H1 (cell line): Measurements from ENCODE around the gene DYNLT3. TPM values are rescaled to one million over a fixed set of nuclear protein-coding genes. Genes with fewer than 3 reads are reported as not detected.

Experiments used
- CTCF ChIA-PET: fragments of 300-600 bp; sonication (Branson Sonifier 250); formaldehyde crosslinking; loops from one replicate; lab custom pipeline; 2021; ENCODE audit not compliant: partially characterized antibody; lab: Charles Lee
- POLR2A ChIA-PET: fragments of 300-600 bp; sonication (Branson Sonifier 250); formaldehyde crosslinking; loops from one replicate; lab custom pipeline; 2021; ENCODE audit warnings: inconsistent platforms; ENCODE audit not compliant: partially characterized antibody; lab: Charles Lee
- DNase-seq, 2 experiments: peaks; one replicate each; pipeline versions ENCODE4 v3.0.0 to v3.0.0-alpha.2; 2010 to 2022; ENCODE audit warnings: low spot score in 2 of 2, low read depth in 1 of 2, mixed read lengths in 1 of 2
- FAIRE-seq: peaks from 2 replicates; lab custom pipeline; 2011; peaks lifted over from hg19 to GRCh38; lab: Jason Lieb, UNC
- H2AFZ ChIP-seq: 2 replicates; pipeline ENCODE4 v1.8.1; 2012; ENCODE audit warnings: low read length, inconsistent platforms
- H2AK5ac ChIP-seq: 2 replicates; pipeline ENCODE4 v1.6.1; 2013; ENCODE audit warnings: low read depth, low read length
- H2BK120ac ChIP-seq: replicated peaks from 2 replicates; pipeline ENCODE3; 2013; ENCODE audit warnings: low read depth, low read length, inconsistent platforms
- H2BK12ac ChIP-seq: 2 replicates; pipeline ENCODE4 v1.6.1; 2013; ENCODE audit warnings: low read depth, low read length
- H2BK15ac ChIP-seq: 2 replicates; pipeline ENCODE4 v1.6.1; 2013; ENCODE audit warnings: low read length
- H2BK20ac ChIP-seq: 2 replicates; pipeline ENCODE4 v1.6.1; 2013; ENCODE audit warnings: low read length
- H2BK5ac ChIP-seq: 2 replicates; pipeline ENCODE4 v1.6.1; 2013; ENCODE audit warnings: low read depth, low read length
- H3K14ac ChIP-seq: 2 replicates; pipeline ENCODE4 v1.6.1; 2013; ENCODE audit warnings: inconsistent platforms; ENCODE audit not compliant: insufficient read length
- H3K18ac ChIP-seq: 2 replicates; pipeline ENCODE4 v1.6.1; 2013; ENCODE audit warnings: low read length; ENCODE audit errors: extremely low read depth
- H3K23ac ChIP-seq: 2 replicates; pipeline ENCODE4 v1.6.1; 2013; ENCODE audit warnings: inconsistent platforms; ENCODE audit not compliant: insufficient read length
- H3K23me2 ChIP-seq: 2 replicates; pipeline ENCODE4 v1.6.1; 2013; ENCODE audit warnings: low read depth, low read length
- H3K27ac ChIP-seq: 2 replicates; pipeline ENCODE4 v1.6.1; 2011; ENCODE audit warnings: low read depth, low read length, inconsistent platforms
- H3K27me3 ChIP-seq, 4 experiments: replicated peaks in 1 of 4; 1 replicate in 1 of 4; 2 replicates in 3 of 4; pipeline versions ENCODE4 v1.6.1 to v1.8.1; 2011 to 2013; ENCODE audit warnings: low read length in 3 of 4, mild to moderate bottlenecking in 3 of 4, inconsistent platforms in 2 of 4, mixed read lengths in 2 of 4, moderate library complexity in 1 of 4; ENCODE audit not compliant: control insufficient read depth in 3 of 4, insufficient read depth in 3 of 4; ENCODE audit errors: extremely low read depth in 1 of 4
- H3K36me3 ChIP-seq, 4 experiments: 2 replicates each; pipeline versions ENCODE4 v1.6.1 to v1.8.1; 2011 to 2013; ENCODE audit warnings: mild to moderate bottlenecking in 4 of 4, low read length in 3 of 4, moderate library complexity in 2 of 4, control low read depth in 1 of 4, inconsistent platforms in 1 of 4; ENCODE audit not compliant: insufficient read depth in 4 of 4, control insufficient read depth in 2 of 4
- H3K4ac ChIP-seq: replicated peaks from 2 replicates; pipeline ENCODE3; 2013; ENCODE audit warnings: low read length, low read depth, mixed read lengths, inconsistent platforms; ENCODE audit not compliant: insufficient read length
- H3K4me1 ChIP-seq, 4 experiments: replicated peaks in 1 of 4; 1 replicate in 1 of 4; 2 replicates in 3 of 4; pipeline versions ENCODE4 v1.6.1 to v1.8.1; 2011 to 2013; ENCODE audit warnings: low read length in 3 of 4, inconsistent platforms in 2 of 4, mixed read lengths in 1 of 4; ENCODE audit not compliant: insufficient read depth in 4 of 4, control insufficient read depth in 3 of 4
- H3K4me2 ChIP-seq, 2 experiments: 2 replicates each; pipeline versions ENCODE4 v1.6.1 to v1.8.1; 2011 to 2013; ENCODE audit warnings: low read depth in 2 of 2, low read length in 2 of 2, control low read depth in 1 of 2, inconsistent platforms in 1 of 2, mild to moderate bottlenecking in 1 of 2; ENCODE audit not compliant: insufficient read depth in 1 of 2
- H3K4me3 ChIP-seq, 4 experiments: fragments of 200-600, 300-600 bp in 1 of 4; sonication (generic), shearing (Covaris generic), sonication (Bioruptor Twin) in 1 of 4; 2 replicates each; pipeline versions ENCODE4 v1.5.1 to v1.8.1; 2011 to 2016; ENCODE audit warnings: low read length in 4 of 4, low read depth in 3 of 4, control low read depth in 2 of 4, inconsistent platforms in 2 of 4, mild to moderate bottlenecking in 2 of 4, mixed read lengths in 1 of 4, moderate library complexity in 1 of 4; ENCODE audit not compliant: insufficient read depth in 2 of 4; ENCODE audit errors: extremely low read depth in 1 of 4
- H3K56ac ChIP-seq: replicated peaks from 2 replicates; pipeline ENCODE3; 2013; ENCODE audit warnings: low read depth, mild to moderate bottlenecking, mixed read lengths, low read length, inconsistent platforms; ENCODE audit not compliant: insufficient read length
- H3K79me1 ChIP-seq: 2 replicates; pipeline ENCODE4 v1.6.1; 2013; ENCODE audit warnings: low read depth, low read length, control low read depth
- H3K79me2 ChIP-seq, 2 experiments: 2 replicates each; pipeline versions ENCODE4 v1.6.1 to v1.8.1; 2012 to 2013; ENCODE audit warnings: low read length in 2 of 2, mild to moderate bottlenecking in 2 of 2, inconsistent platforms in 1 of 2; ENCODE audit not compliant: insufficient read depth in 2 of 2, control insufficient read depth in 1 of 2
- H3K9ac ChIP-seq, 4 experiments: replicated peaks in 1 of 4; 1 replicate in 1 of 4; 2 replicates in 3 of 4; pipeline versions ENCODE4 v1.6.1 to v1.8.1; 2011 to 2013; ENCODE audit warnings: low read depth in 3 of 4, low read length in 3 of 4, control low read depth in 2 of 4, mild to moderate bottlenecking in 2 of 4, moderate library complexity in 2 of 4, inconsistent platforms in 1 of 4; ENCODE audit errors: extremely low read depth in 1 of 4
- H3K9me3 ChIP-seq, 2 experiments: 2 replicates each; pipeline versions ENCODE4 v1.6.1 to v1.8.1; 2012 to 2013; ENCODE audit warnings: mild to moderate bottlenecking in 2 of 2, moderate library complexity in 2 of 2, control low read depth in 1 of 2, inconsistent platforms in 1 of 2, low read depth in 1 of 2, low read length in 1 of 2, mixed read lengths in 1 of 2; ENCODE audit not compliant: insufficient read depth in 2 of 2
- H4K20me1 ChIP-seq, 2 experiments: replicated peaks in 1 of 2; 2 replicates each; pipeline versions ENCODE3 to v1.8.1; 2011 to 2013; ENCODE audit warnings: inconsistent platforms in 2 of 2, low read length in 2 of 2, mild to moderate bottlenecking in 1 of 2; ENCODE audit not compliant: insufficient read depth in 2 of 2, control insufficient read depth in 1 of 2
- H4K5ac ChIP-seq: 2 replicates; pipeline ENCODE4 v1.6.1; 2013; ENCODE audit warnings: low read length, low read depth, mixed read lengths, inconsistent platforms; ENCODE audit not compliant: insufficient read length
- H4K8ac ChIP-seq: 2 replicates; pipeline ENCODE4 v1.8.0; 2013; ENCODE audit warnings: mild to moderate bottlenecking, moderate library complexity, low read length, inconsistent platforms; ENCODE audit not compliant: insufficient read depth; ENCODE audit errors: extremely low read depth
- H4K91ac ChIP-seq: replicated peaks from 2 replicates; pipeline ENCODE3; 2013; ENCODE audit warnings: low read length, mixed read lengths, inconsistent platforms; ENCODE audit not compliant: insufficient read length
- ATF2 ChIP-seq: IDR thresholded peaks from 2 replicates; pipeline ENCODE4 v1.6.1; 2012; ENCODE audit warnings: low read length, inconsistent platforms
- CBX5 ChIP-seq: fragments of 300-800, 300-1000 bp; sonication (generic); IDR thresholded peaks from 2 replicates; pipeline ENCODE4 v1.7.1; 2016; ENCODE audit warnings: antibody characterized with exemption, low read length, low read depth
- FOSL1 ChIP-seq: IDR thresholded peaks from 2 replicates; pipeline ENCODE4 v1.6.1; 2011; ENCODE audit warnings: mild to moderate bottlenecking, low read depth, low read length, moderate library complexity; ENCODE audit not compliant: insufficient read depth
- GTF2F1 ChIP-seq: IDR thresholded peaks from 2 replicates; pipeline ENCODE4 v1.6.1; 2012; ENCODE audit warnings: low read depth, low read length, improper control_type of control experiment, borderline replicate concordance
- PHF8 ChIP-seq: fragments of 200-600 bp; sonication (generic); conservative IDR thresholded peaks from 2 replicates; pipeline ENCODE4 v1.7.1; 2012; ENCODE audit warnings: low read depth, mild to moderate bottlenecking, inconsistent platforms, low read length, moderate library complexity
- RAD21 ChIP-seq, 2 experiments: IDR thresholded peaks in 1 of 2; conservative IDR thresholded peaks in 1 of 2; 2 replicates each; pipeline ENCODE4 v1.6.1; 2011; ENCODE audit warnings: low read depth in 2 of 2, low read length in 2 of 2, improper control_type of control experiment in 1 of 2, inconsistent platforms in 1 of 2, mild to moderate bottlenecking in 1 of 2, moderate library complexity in 1 of 2
- RBBP5 ChIP-seq: IDR thresholded peaks from 2 replicates; pipeline ENCODE4 v1.7.1; 2012; ENCODE audit warnings: low read depth, mild to moderate bottlenecking, inconsistent platforms, low read length, moderate library complexity, borderline replicate concordance
- RNF2 ChIP-seq: fragments of 200-900, 300-1000 bp; sonication (generic); IDR thresholded peaks from 2 replicates; pipeline ENCODE4 v1.7.1; 2016; ENCODE audit warnings: borderline replicate concordance, low read depth, mild to moderate bottlenecking, antibody characterized with exemption, low read length; ENCODE audit not compliant: poor library complexity, severe bottlenecking; ENCODE audit errors: missing control alignments
- RXRA ChIP-seq: IDR thresholded peaks from 2 replicates; pipeline ENCODE4 v1.6.1; 2011; ENCODE audit warnings: low read depth, mild to moderate bottlenecking, low read length, moderate library complexity; ENCODE audit not compliant: insufficient read depth
- TAF1 ChIP-seq: IDR thresholded peaks from 2 replicates; pipeline ENCODE4 v1.6.1; 2011; ENCODE audit warnings: mild to moderate bottlenecking, low read depth, low read length
- WGBS, 2 experiments: shearing (Covaris generic) in 1 of 2; methylation state at CpG; one replicate each; pipeline versions ENCODE4 v1.1.6 to v1.1.7; 2013 to 2015; ENCODE audit warnings: low lambda C conversion rate in 2 of 2, mixed read lengths in 2 of 2, inconsistent platforms in 1 of 2, low coverage in 1 of 2, missing lambda C conversion rate in 1 of 2; ENCODE audit not compliant: insufficient replicate concordance in 2 of 2, insufficient coverage in 1 of 2, insufficient read length in 1 of 2; ENCODE audit errors: extremely low coverage in 1 of 2, missing lambda C conversion rate in 1 of 2; 5-methylcytosine and 5-hydroxymethylcytosine counted together
- polyA plus RNA-seq, 7 experiments: library from polyadenylated mRNA; depleted of rRNA in 3 of 7; stranded (reverse) in 5 of 7; unstranded in 2 of 7; fragments of >200 nt in 5 of 7; fragments of 200-250 nt in 2 of 7; gene quantifications; 1 replicate in 5 of 7; 2 replicates in 1 of 7; 4 replicates in 1 of 7; pipeline versions ENCODE4 v1.2.1 to v1.2.3, GENCODE V29; 2011 to 2013; ENCODE audit warnings: missing spikeins in 2 of 7, mixed read lengths in 2 of 7
- total RNA-seq: library from RNA; stranded (reverse); fragmentation: NEBNext Ultra II Directional; extraction: Animal tissue kit (Norgen Biotek cat#: 25700); gene quantifications from 2 replicates; pipeline ENCODE4 v1.2.1, GENCODE V29; 2021

The DYNLT3 gene
- total and polyA plus RNA-seq, 2 of the 8 experiments (the other 6 are each of a cell fraction or from before 2014, with no cell fraction given): 2.3 to 3.5 TPM

GRCh38 chrX:37834937-37835336 lies 12.4 kb downstream of the DYNLT3 start:
- no peak overlapping the region for H2BK20ac ChIP-seq
- H2BK120ac ChIP-seq: no peak overlapping the region
- no peaks in the 10 kb centered on the region for H3K4me1 ChIP-seq
- no peaks in the 10 kb centered on the region for H3K23me2 ChIP-seq
- H3K14ac ChIP-seq: no peak overlapping the region
- no peak overlapping the region for H4K8ac ChIP-seq
- H4K91ac ChIP-seq: no peak overlapping the region
- no peak for FAIRE-seq
- no peak overlapping the region for H2BK12ac ChIP-seq
- no peaks in the 10 kb centered on the region; a peak in 1 of 8 replicates for H3K36me3 ChIP-seq
- H2AFZ ChIP-seq: no peak overlapping the region
- no peaks in the 10 kb centered on the region for H4K20me1 ChIP-seq
- H2BK15ac ChIP-seq: no peak overlapping the region
- no peak overlapping the region for H2BK5ac ChIP-seq
- no peaks in the 10 kb centered on the region for H3K79me2 ChIP-seq
- ChIA-PET POLR2A (no interaction called here), CTCF (interaction anchor here (3.6 kb wide), 1 partner anchor 10 kb away, joined by 23 read pairs; no protein-coding TSS in a partner anchor)
- DNase-seq: no peak
- H3K18ac ChIP-seq: no peak overlapping the region
- H3K4me3 ChIP-seq: no peak overlapping the region
- no peak overlapping the region for H3K4me2 ChIP-seq
- no peaks in the 10 kb centered on the region for H3K9me3 ChIP-seq
- no peak overlapping the region for H3K23ac ChIP-seq
- no peak overlapping the region for H3K4ac ChIP-seq
- H3K9ac ChIP-seq: no peak overlapping the region
- H4K5ac ChIP-seq: no peak overlapping the region
- no peak overlapping the region for H3K56ac ChIP-seq
- H3K27me3 ChIP-seq: no peaks in the 10 kb centered on the region
- no peak overlapping the region for H2AK5ac ChIP-seq
- H3K27ac ChIP-seq: no peak overlapping the region
- no peaks in the 10 kb centered on the region for H3K79me1 ChIP-seq
- WGBS, 2 experiments: 84% methylated on average over 4 of the region's 4 CpGs; no CpG with 5 or more reads in 1 of the 2 experiments
- TF ChIP-seq CBX5 (no peak), RNF2 (no peak), GTF2F1 (no peak), FOSL1 (no peak), RAD21 (IDR thresholded peaks at IDR 0.05 in 1 of 2, conservative IDR thresholded peaks at IDR 0.05 in 1 of 2; ENCODE audit: low read depth in 2 of 2, low read length in 2 of 2) (no peak), ATF2 (no peak), PHF8 (no peak), RXRA (no peak), TAF1 (no peak), RBBP5 (no peak)
